CD4-positive, alpha-beta memory T cell (primary cell): Measurements from ENCODE around the gene CREBBP. TPM values are rescaled to one million over a fixed set of nuclear protein-coding genes. Genes with fewer than 3 reads are reported as not detected.

ENCODE experiments used
- CTCF ChIA-PET: fragments of 350-600 bp; sonication (Branson Sonifier 250); formaldehyde crosslinking; loops from one replicate; lab custom pipeline; 2021; ENCODE audit warnings: inconsistent platforms; ENCODE audit not compliant: partially characterized antibody; lab: Charles Lee
- POLR2A ChIA-PET: fragments of 350-600 bp; sonication (Branson Sonifier 250); formaldehyde crosslinking; loops from one replicate; lab custom pipeline; 2021; ENCODE audit not compliant: partially characterized antibody; lab: Charles Lee
- DNase-seq, 5 donors: peaks; one replicate each; pipeline versions ENCODE4 v3.0.0 to v3.0.0-alpha.2; 2020 to 2022; ENCODE audit warnings: mixed read lengths in 1 of 5
- H3K27ac ChIP-seq: one replicate; pipeline ENCODE4 v1.7.0; 2013; ENCODE audit warnings: low read depth, low read length
- H3K27me3 ChIP-seq: 2 replicates; pipeline ENCODE4 v1.7.0; 2013; ENCODE audit warnings: mild to moderate bottlenecking, low read length, moderate library complexity; ENCODE audit not compliant: insufficient read depth
- H3K36me3 ChIP-seq: 2 replicates; pipeline ENCODE4 v1.7.0; 2013; ENCODE audit warnings: mild to moderate bottlenecking, low read length, moderate library complexity; ENCODE audit not compliant: insufficient read depth
- H3K4me1 ChIP-seq: 2 replicates; pipeline ENCODE4 v1.7.0; 2013; ENCODE audit warnings: mild to moderate bottlenecking, low read length, moderate library complexity; ENCODE audit not compliant: insufficient read depth
- H3K4me3 ChIP-seq, 2 donors: one replicate each; pipeline ENCODE4 v1.7.0; 2013; ENCODE audit warnings: low read length in 2 of 2, mild to moderate bottlenecking in 1 of 2
- H3K9me3 ChIP-seq, 2 donors: one replicate each; pipeline ENCODE4 v1.7.0; 2013; ENCODE audit warnings: low read length in 2 of 2, control low read depth in 1 of 2; ENCODE audit not compliant: control insufficient read depth in 1 of 2
- H3K27ac Mint-ChIP-seq, 7 donors: one replicate each; pipeline ENCODE4 v1.8.0; 2020 to 2021; ENCODE audit warnings: mixed read lengths in 7 of 7, mild to moderate bottlenecking in 6 of 7, inconsistent platforms in 3 of 7, moderate library complexity in 3 of 7
- H3K27me3 Mint-ChIP-seq, 2 donors: one replicate each; pipeline ENCODE4 v1.8.0; 2020 to 2021; ENCODE audit warnings: mixed read lengths in 2 of 2
- H3K36me3 Mint-ChIP-seq, 2 donors: one replicate each; pipeline ENCODE4 v1.8.0; 2020 to 2021; ENCODE audit warnings: mixed read lengths in 2 of 2, inconsistent platforms in 1 of 2, mild to moderate bottlenecking in 1 of 2
- H3K4me1 Mint-ChIP-seq, 4 donors: one replicate each; pipeline ENCODE4 v1.8.0; 2020 to 2021; ENCODE audit warnings: mixed read lengths in 4 of 4, mild to moderate bottlenecking in 1 of 4
- H3K4me3 Mint-ChIP-seq, 8 donors: one replicate each; pipeline ENCODE4 v1.8.0; 2020 to 2021; ENCODE audit warnings: mixed read lengths in 8 of 8, mild to moderate bottlenecking in 7 of 8, moderate library complexity in 6 of 8, inconsistent platforms in 3 of 8
- H3K9me3 Mint-ChIP-seq, 8 donors: one replicate each; pipeline ENCODE4 v1.8.0; 2020 to 2021; ENCODE audit warnings: mixed read lengths in 8 of 8, mild to moderate bottlenecking in 5 of 8, inconsistent platforms in 3 of 8, moderate library complexity in 1 of 8
- intact Hi-C: fragments of 100-400 bp; cut with micrococcal nuclease; formaldehyde crosslinking; loops from one replicate; pipeline ENCODE4 v1.15.1; 2023
- polyA plus RNA-seq, 2 donors: library from polyadenylated mRNA; unstranded; fragments of 300-500 nt; fragmentation: Illumina TruSeq; gene quantifications; one replicate each; pipeline ENCODE4 v1.2.3, GENCODE V29; 2021
- total RNA-seq, 2 experiments: library from RNA; stranded (reverse); gene quantifications; one replicate each; pipeline ENCODE4 v1.2.3, GENCODE V29; 2021

CREBBP gene
- total and polyA plus RNA-seq, 4 experiments from 2014 or later: 0.60 to 133 (median 68.3) TPM

GRCh38 chr16:3807425-3808123 is 72.9 kb downstream of the CREBBP start:
- intact Hi-C loops: no loop called here
- peaks cover 13% of the 10 kb centered on the region for H3K36me3 ChIP-seq
- Mint-ChIP-seq H3K4me1 (peaks cover 68 to 92% (median 79%) of the 10 kb centered on the region in 4 donors), H3K36me3 (peaks cover 40 to 62% of the 10 kb centered on the region in 2 donors), H3K4me3 (peak overlapping the region in 5 of 8 donors; percentile 11 to 52 (median 32)), H3K27ac (peak overlapping the region; percentile 6 to 79 (median 65)), H3K9me3 (no peaks in the 10 kb centered on the region), H3K27me3 (no peaks in the 10 kb centered on the region)
- H3K9me3 ChIP-seq: no peaks in the 10 kb centered on the region
- DNase-seq: no peak
- H3K27ac ChIP-seq: no peak overlapping the region
- ChIA-PET CTCF (interaction anchor here (1.3 kb wide), 1 partner anchor 13 kb away, joined by 4 read pairs; no protein-coding TSS in a partner anchor), POLR2A (no interaction called here)
- no peaks in the 10 kb centered on the region for H3K27me3 ChIP-seq
- H3K4me3 ChIP-seq: no peak overlapping the region
- H3K4me1 ChIP-seq: peaks cover 85% of the 10 kb centered on the region

- peak overlapping the region in 3 of 7 donors; percentile 4 to 8 (median 5) for H3K27ac Mint-ChIP-seq
- peaks cover 60 to 90% (median 72%) of the 10 kb centered on the region in 4 donors for H3K4me1 Mint-ChIP-seq
- H3K36me3 Mint-ChIP-seq: peaks cover 35 to 52% of the 10 kb centered on the region in 2 donors
- H3K4me3 Mint-ChIP-seq: no peak overlapping the region
- no peaks in the 10 kb centered on the region for H3K9me3 ChIP-seq
- intact Hi-C loops: no loop called here
- no peak overlapping the region for H3K4me3 ChIP-seq
- DNase-seq: no peak
- no peak overlapping the region for H3K27ac ChIP-seq
- peaks cover 79% of the 10 kb centered on the region for H3K4me1 ChIP-seq
- no peaks in the 10 kb centered on the region for H3K27me3 Mint-ChIP-seq
- no peaks in the 10 kb centered on the region for H3K9me3 Mint-ChIP-seq
- peaks cover under 1% of the 10 kb centered on the region for H3K36me3 ChIP-seq
- no peaks in the 10 kb centered on the region for H3K27me3 ChIP-seq
- ChIA-PET POLR2A (no interaction called here), CTCF (interaction anchor here (1.6 kb wide), 1 partner anchor 9 kb away, joined by 3 read pairs; no protein-coding TSS in a partner anchor)
These were observed 76.0 kb downstream of the CREBBP start for GRCh38 chr16:3804426-3805016.

- no peaks in the 10 kb centered on the region for H3K36me3 ChIP-seq
- H3K4me1 ChIP-seq: peaks cover 74% of the 10 kb centered on the region
- H3K4me3 Mint-ChIP-seq: peak overlapping the region in 1 of 8 donors; percentile 7
- no peaks in the 10 kb centered on the region for H3K27me3 ChIP-seq
- no peak overlapping the region for H3K4me3 ChIP-seq
- ChIA-PET POLR2A (no interaction called here), CTCF (interaction anchor here (0.6 to 1.2 kb wide), 2 partner anchors 10 to 51 kb away, joined by 3 read pairs; no protein-coding TSS in a partner anchor)
- H3K4me1 Mint-ChIP-seq: peaks cover 50 to 85% (median 61%) of the 10 kb centered on the region in 4 donors
- no peaks in the 10 kb centered on the region for H3K27me3 Mint-ChIP-seq
- no peak overlapping the region for H3K27ac ChIP-seq
- peaks cover 10 to 22% of the 10 kb centered on the region in 2 donors for H3K36me3 Mint-ChIP-seq
- H3K9me3 Mint-ChIP-seq: no peaks in the 10 kb centered on the region
- DNase-seq: no peak
- intact Hi-C loops: no loop called here
- peak overlapping the region in 5 of 7 donors; percentile 22 to 68 (median 44) for H3K27ac Mint-ChIP-seq
- no peaks in the 10 kb centered on the region for H3K9me3 ChIP-seq
These were observed 79.8 kb downstream of the CREBBP start for GRCh38 chr16:3800477-3801270.

GRCh38 chr16:3800019-3800418 is 80.5 kb downstream of the CREBBP start:
- no peak overlapping the region for H3K4me3 ChIP-seq
- no peak for DNase-seq
- H3K27ac Mint-ChIP-seq: peak overlapping the region in 3 of 7 donors; percentile 22 to 51 (median 47)
- intact Hi-C loops: no loop called here
- H3K4me3 Mint-ChIP-seq: peak overlapping the region in 1 of 8 donors; percentile 7
- no peaks in the 10 kb centered on the region for H3K36me3 ChIP-seq
- H3K9me3 Mint-ChIP-seq: no peaks in the 10 kb centered on the region
- no peaks in the 10 kb centered on the region for H3K9me3 ChIP-seq
- no peak overlapping the region for H3K27ac ChIP-seq
- H3K4me1 Mint-ChIP-seq: peaks cover 46 to 78% (median 58%) of the 10 kb centered on the region in 4 donors
- no peaks in the 10 kb centered on the region for H3K27me3 Mint-ChIP-seq
- no peaks in the 10 kb centered on the region for H3K27me3 ChIP-seq
- CTCF ChIA-PET: interaction anchor here (0.6 kb wide), 1 partner anchor 52 kb away, joined by 3 read pairs; no protein-coding TSS in a partner anchor
- POLR2A ChIA-PET: no interaction called here
- peaks cover 10 to 18% of the 10 kb centered on the region in 2 donors for H3K36me3 Mint-ChIP-seq
- H3K4me1 ChIP-seq: peaks cover 72% of the 10 kb centered on the region

- Mint-ChIP-seq H3K4me1 (peaks cover 43 to 76% (median 57%) of the 10 kb centered on the region in 4 donors), H3K4me3 (peak overlapping the region in 2 of 8 donors; percentile 62 to 77), H3K36me3 (peaks cover 8 to 12% of the 10 kb centered on the region in 2 donors), H3K9me3 (no peaks in the 10 kb centered on the region), H3K27ac (no peak overlapping the region), H3K27me3 (no peaks in the 10 kb centered on the region)
- POLR2A ChIA-PET: no interaction called here
- Histone ChIP-seq H3K27me3 (no peaks in the 10 kb centered on the region), H3K9me3 (no peaks in the 10 kb centered on the region), H3K4me1 (peaks cover 66% of the 10 kb centered on the region), H3K36me3 (no peaks in the 10 kb centered on the region), H3K27ac (no peak overlapping the region), H3K4me3 (no peak overlapping the region)
- intact Hi-C loops: no loop called here
- DNase-seq: no peak
- CTCF ChIA-PET: no interaction called here
These were observed 81.2 kb downstream of the CREBBP start for GRCh38 chr16:3799354-3799753.

- H3K9me3 ChIP-seq: no peaks in the 10 kb centered on the region
- Mint-ChIP-seq H3K9me3 (no peaks in the 10 kb centered on the region), H3K4me3 (peak overlapping the region in 6 of 8 donors; percentile 29 to 77 (median 53)), H3K36me3 (peaks cover 7 to 8% of the 10 kb centered on the region in 2 donors), H3K27ac (peak overlapping the region in 2 of 7 donors; percentile 47 to 65), H3K4me1 (peaks cover 40 to 74% (median 52%) of the 10 kb centered on the region in 4 donors), H3K27me3 (no peaks in the 10 kb centered on the region)
- H3K27ac ChIP-seq: no peak overlapping the region
- ChIA-PET POLR2A (no interaction called here), CTCF (no interaction called here)
- DNase-seq: no peak
- peaks cover 65% of the 10 kb centered on the region for H3K4me1 ChIP-seq
- H3K4me3 ChIP-seq: no peak overlapping the region
- intact Hi-C loops: no loop called here
- H3K36me3 ChIP-seq: no peaks in the 10 kb centered on the region
- H3K27me3 ChIP-seq: no peaks in the 10 kb centered on the region
These were observed 81.7 kb downstream of the CREBBP start for GRCh38 chr16:3798838-3799237.
